ENCODE data around the gene DCTPP1. TPM values are rescaled to one million over a fixed set of nuclear protein-coding genes. Genes with fewer than 3 reads are reported as not detected.
"Not testable (repeated sequence)": the region's sequence is repeated elsewhere in the genome, so short reads cannot be mapped to it uniquely, and the experiment has no call there.

DCTPP1 gene
- total and polyA plus RNA-seq, 2 of the 13 experiments (the other 11 are each of a cell fraction or from before 2014, with no cell fraction given) = 54.8 to 74.4 TPM

DNA sequence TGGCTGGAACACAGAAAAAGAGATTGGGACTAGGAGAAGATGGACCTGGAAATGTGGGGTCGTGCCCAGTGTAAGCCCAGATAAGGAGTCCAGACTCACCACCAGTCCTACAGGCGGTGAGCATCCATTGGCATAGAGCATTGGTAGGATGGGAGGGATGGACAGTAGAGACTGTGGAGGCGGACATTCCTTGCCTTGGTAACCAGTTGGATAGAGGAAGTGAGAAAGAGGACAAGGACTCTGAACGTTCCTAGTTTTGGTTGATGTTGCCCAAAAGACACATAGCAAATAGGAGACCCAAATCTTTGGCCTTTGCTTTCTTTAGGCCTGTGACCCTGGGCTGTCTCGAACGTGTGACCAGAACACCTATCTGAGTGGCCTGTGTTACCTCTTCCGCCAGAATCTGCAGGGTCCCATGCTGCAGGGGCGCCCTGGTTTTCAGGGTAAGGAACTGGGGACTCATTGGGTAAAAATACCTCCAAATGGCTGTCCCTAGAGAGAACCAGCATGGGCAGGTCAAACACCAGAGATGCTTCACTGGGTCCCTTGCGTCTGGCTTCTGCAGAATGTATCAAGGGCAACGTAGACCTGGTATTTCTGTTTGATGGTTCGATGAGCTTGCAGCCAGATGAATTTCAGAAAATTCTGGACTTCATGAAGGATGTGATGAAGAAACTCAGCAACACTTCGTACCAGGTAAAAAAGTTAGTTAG is 49.1 kb upstream of the DCTPP1 start (continued):
- TF ChIP-seq ZNF251 (CRISPR knock-in tag; IDR thresholded peaks at IDR 0.05) (no peak), ZIK1 (CRISPR knock-in tag; IDR thresholded peaks at IDR 0.05; ENCODE audit: borderline replicate concordance, low read depth) (no peak), GTF2F1 (IDR thresholded peaks at IDR 0.05; ENCODE audit: low read length) (no peak), SSRP1 (CRISPR knock-in tag; IDR thresholded peaks at IDR 0.05) (no peak), ZNF556 (CRISPR knock-in tag; IDR thresholded peaks at IDR 0.05; ENCODE audit: borderline replicate concordance) (no peak), RBFOX2 (IDR thresholded peaks at IDR 0.05; ENCODE audit: low read depth, low read length) (no peak), ETV6 (CRISPR knock-in tag; conservative IDR thresholded peaks at IDR 0.05) (no peak)
- TF ChIP-seq, protein P1, sequence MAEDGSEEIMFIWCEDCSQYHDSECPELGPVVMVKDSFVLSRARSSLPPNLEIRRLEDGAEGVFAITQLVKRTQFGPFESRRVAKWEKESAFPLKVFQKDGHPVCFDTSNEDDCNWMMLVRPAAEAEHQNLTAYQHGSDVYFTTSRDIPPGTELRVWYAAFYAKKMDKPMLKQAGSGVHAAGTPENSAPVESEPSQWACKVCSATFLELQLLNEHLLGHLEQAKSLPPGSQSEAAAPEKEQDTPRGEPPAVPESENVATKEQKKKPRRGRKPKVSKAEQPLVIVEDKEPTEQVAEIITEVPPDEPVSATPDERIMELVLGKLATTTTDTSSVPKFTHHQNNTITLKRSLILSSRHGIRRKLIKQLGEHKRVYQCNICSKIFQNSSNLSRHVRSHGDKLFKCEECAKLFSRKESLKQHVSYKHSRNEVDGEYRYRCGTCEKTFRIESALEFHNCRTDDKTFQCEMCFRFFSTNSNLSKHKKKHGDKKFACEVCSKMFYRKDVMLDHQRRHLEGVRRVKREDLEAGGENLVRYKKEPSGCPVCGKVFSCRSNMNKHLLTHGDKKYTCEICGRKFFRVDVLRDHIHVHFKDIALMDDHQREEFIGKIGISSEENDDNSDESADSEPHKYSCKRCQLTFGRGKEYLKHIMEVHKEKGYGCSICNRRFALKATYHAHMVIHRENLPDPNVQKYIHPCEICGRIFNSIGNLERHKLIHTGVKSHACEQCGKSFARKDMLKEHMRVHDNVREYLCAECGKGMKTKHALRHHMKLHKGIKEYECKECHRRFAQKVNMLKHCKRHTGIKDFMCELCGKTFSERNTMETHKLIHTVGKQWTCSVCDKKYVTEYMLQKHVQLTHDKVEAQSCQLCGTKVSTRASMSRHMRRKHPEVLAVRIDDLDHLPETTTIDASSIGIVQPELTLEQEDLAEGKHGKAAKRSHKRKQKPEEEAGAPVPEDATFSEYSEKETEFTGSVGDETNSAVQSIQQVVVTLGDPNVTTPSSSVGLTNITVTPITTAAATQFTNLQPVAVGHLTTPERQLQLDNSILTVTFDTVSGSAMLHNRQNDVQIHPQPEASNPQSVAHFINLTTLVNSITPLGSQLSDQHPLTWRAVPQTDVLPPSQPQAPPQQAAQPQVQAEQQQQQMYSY (CRISPR knock-in tag; IDR thresholded peaks at IDR 0.05) = no peak

GRCh38 chr16:30477773-30478172 is 47.9 kb upstream of the DCTPP1 start:
- in situ Hi-C loops (cut with HindIII; ENCODE audit: extremely low pct_ligation_motif_present, low pct_unique_long_range_greater_than_20kb); FAIRE-seq; intact Hi-C loops (cut with micrococcal nuclease; ENCODE audit: unreplicated experiment); H3K27ac ChIP-seq (ENCODE audit: extremely low read length, insufficient read depth, low read length); H3K9ac ChIP-seq (ENCODE audit: insufficient read depth, low read depth, low read length); H3K4me2 ChIP-seq (ENCODE audit: low read depth, low read length); H3K79me2 ChIP-seq (ENCODE audit: insufficient read depth, low read length); H3K36me3 ChIP-seq (replicated peaks in 1 of 2; ENCODE audit: control insufficient read depth in 1 of 2, insufficient read depth in 2 of 2, low read length in 2 of 2); H2AFZ ChIP-seq (ENCODE audit: low read length); CTCF ChIA-PET (ENCODE audit: low intra/inter-chr PET ratio, low total read pairs); DNase-seq (ENCODE audit: low spot score); H3K9me3 ChIP-seq (ENCODE audit: low read length); H3K4me3 ChIP-seq (replicated peaks in 1 of 3; ENCODE audit: insufficient read depth in 1 of 3, low read depth in 2 of 3, low read length in 3 of 3); BruUV-seq (replicated peaks); ATAC-seq; H4K20me1 ChIP-seq (ENCODE audit: insufficient read depth, low read length); TF ChIP-seq LCORL (CRISPR knock-in tag; IDR thresholded peaks at IDR 0.05): not testable (repeated sequence)
- 0 out of 2 replicates have a peak, but pooled peaks have one; percentile 6 for TF ChIP-seq LCORL (IDR thresholded peaks at IDR 0.05)
- TF ChIP-seq FOXK2 (IDR thresholded peaks at IDR 0.05) = 0 out of 2 replicates have a peak, but pooled peaks have one; percentile 20
- H3K27me3 ChIP-seq (ENCODE audit: control insufficient read depth in 1 of 2, insufficient read depth in 2 of 2, low read length in 2 of 2) = peaks cover 3 to 18% of the 10 kb centered on the region in 2 experiments; a peak in 3 of 5 replicates
- peaks cover 33% of the 10 kb centered on the region for H3K4me1 ChIP-seq (ENCODE audit: insufficient read depth, low read length)
- WGBS (ENCODE audit: low lambda C conversion rate) = 73% methylated on average over 3 of the region's 3 CpGs
- POLR2A ChIA-PET = interaction anchor here (1.9 kb wide), 1 partner anchor 11 kb away, joined by 8 read pairs; no protein-coding TSS in a partner anchor

All from HepG2 (cell line).